Psoas muscle (tissue), 8 donors: Measurements from ENCODE around the gene ARHGEF28. TPM values are rescaled to one million over a fixed set of nuclear protein-coding genes. Genes with fewer than 3 reads are reported as not detected.

Source experiments
- ATAC-seq, 4 donors: fragments of 200-7000 bp; cut with Tn5 transposase; one replicate each; pipeline ENCODE4 v1.9.1; 2020; ENCODE audit warnings: moderate library complexity in 3 of 4, mild to moderate bottlenecking in 2 of 4
- DNase-seq, 2 donors: peaks; one replicate each; pipeline ENCODE4 v3.0.0-alpha.2; 2020
- H3K27ac ChIP-seq: fragments of 200-600 bp; one replicate; pipeline ENCODE4 v1.8.0; 2022
- H3K27me3 ChIP-seq, 3 donors: fragments of 200-600 bp in 1 of 3; one replicate each; pipeline versions ENCODE4 v1.6.1 to v1.8.0; 2013 to 2022; ENCODE audit warnings: low read length in 2 of 3, mild to moderate bottlenecking in 2 of 3, moderate library complexity in 1 of 3; ENCODE audit not compliant: insufficient read depth in 3 of 3
- H3K36me3 ChIP-seq, 2 donors: fragments of 200-600 bp in 1 of 2; one replicate each; pipeline versions ENCODE4 v1.6.1 to v1.8.0; 2013 to 2022; ENCODE audit warnings: low read depth in 1 of 2, mild to moderate bottlenecking in 1 of 2, moderate library complexity in 1 of 2; ENCODE audit not compliant: insufficient read depth in 1 of 2
- H3K4me1 ChIP-seq: fragments of 200-600 bp; one replicate; pipeline ENCODE4 v1.8.0; 2022
- H3K4me3 ChIP-seq: fragments of 200-600 bp; one replicate; pipeline ENCODE4 v1.8.0; 2022; ENCODE audit warnings: mild to moderate bottlenecking
- H3K9me3 ChIP-seq: fragments of 200-600 bp; one replicate; pipeline ENCODE4 v1.8.0; 2022
- CTCF ChIP-seq: fragments of 200-600 bp; IDR thresholded peaks from one replicate; pipeline ENCODE4 v1.8.0; 2022; ENCODE audit warnings: antibody characterized with exemption
- WGBS, 3 donors: extraction: QIAGEN DNeasy Blood & Tissue Kit; methylation state at CpG; one replicate each; pipeline versions ENCODE4 v1.1.6 to v1.1.7; 2013; 5-methylcytosine and 5-hydroxymethylcytosine counted together
- intact Hi-C, 2 donors: fragments of 100-400 bp; cut with DNase I; formaldehyde crosslinking; loops; one replicate each; pipeline versions ENCODE4 v1.11.0 to v1.14.2; 2022
- polyA plus RNA-seq, 3 donors: library from polyadenylated mRNA; stranded (reverse); fragments of 200-250 nt; gene quantifications; one replicate each; pipeline ENCODE4 v1.2.3, GENCODE V29; 2013
- total RNA-seq, 4 donors: library from RNA; stranded (reverse); fragmentation: NEBNext Ultra II Directional in 2 of 4; extraction: Animal tissue kit (Norgen Biotek cat#: 25700) in 2 of 4; gene quantifications; one replicate each; pipeline versions ENCODE4 v1.2.1 to v1.2.4, GENCODE V29; 2021 to 2023
- donor health status: healthy with polysubstance abuse.
- donor health status: DM: no; HTN: no; CAD: no; lungs with moderate emphysema.
- donor health status: Bipolar disorder and iron deficiency.
- donor health status: healthy.
- donor health status: DM: yes; HTN: yes; CAD: no.
- donor health status: DM: no; HTN: no; CAD: no.
- donor health status: DM: no; HTN: no; CAD: no.
- donor health status: DM: yes; HTN: yes; CAD: no.

Gene ARHGEF28
- total and polyA plus RNA-seq, 7 donors = 0.39 to 1.3 (median 1.00) TPM

- ATAC-seq (no peak), DNase-seq (no peak)
- intact Hi-C loops = no loop called here
- H3K4me3 ChIP-seq = no peak overlapping the region
- 33 to 48% (median 39%) methylated on average over 4 of the region's 4 CpGs for WGBS, 3 donors
- H3K4me1 ChIP-seq = no peaks in the 10 kb centered on the region
- no peaks in the 10 kb centered on the region for H3K36me3 ChIP-seq
- TF ChIP-seq CTCF = no peak
- H3K9me3 ChIP-seq = no peaks in the 10 kb centered on the region
- no peak overlapping the region for H3K27ac ChIP-seq
- H3K27me3 ChIP-seq = no peaks in the 10 kb centered on the region
Measured at GRCh38 chr5:73975845-73976244, 349.8 kb downstream of the ARHGEF28 start.

GRCh38 chr5:73977146-73977545 lies 351.1 kb downstream of the ARHGEF28 start:
- no peaks in the 10 kb centered on the region for H3K9me3 ChIP-seq
- ATAC-seq (no peak), DNase-seq (no peak)
- 70 to 92% (median 71%) methylated on average over 1 of the region's 1 CpG for WGBS, 3 donors
- no peak for TF ChIP-seq CTCF
- H3K4me3 ChIP-seq = no peak overlapping the region
- no peaks in the 10 kb centered on the region for H3K27me3 ChIP-seq
- intact Hi-C loops = no loop called here
- no peaks in the 10 kb centered on the region for H3K4me1 ChIP-seq
- H3K27ac ChIP-seq = no peak overlapping the region
- H3K36me3 ChIP-seq = no peaks in the 10 kb centered on the region

- no peak for DNase-seq
- no peak for TF ChIP-seq CTCF
- H3K4me3 ChIP-seq = no peak overlapping the region
- no peaks in the 10 kb centered on the region for H3K36me3 ChIP-seq
- H3K9me3 ChIP-seq = no peaks in the 10 kb centered on the region
- intact Hi-C loops = no loop called here
- ATAC-seq = no peak
- H3K27ac ChIP-seq = no peak overlapping the region
- no peaks in the 10 kb centered on the region for H3K4me1 ChIP-seq
- H3K27me3 ChIP-seq = no peaks in the 10 kb centered on the region
- 94 to 99% (median 95%) methylated on average over 3 of the region's 3 CpGs for WGBS, 3 donors
Measured at GRCh38 chr5:73979321-73979720, 353.3 kb downstream of the ARHGEF28 start.

- DNase-seq (no peak), ATAC-seq (no peak)
- H3K9me3 ChIP-seq = no peaks in the 10 kb centered on the region
- H3K4me3 ChIP-seq = no peak overlapping the region
- H3K27ac ChIP-seq = no peak overlapping the region
- no peaks in the 10 kb centered on the region for H3K36me3 ChIP-seq
- no peak for TF ChIP-seq CTCF
- no peaks in the 10 kb centered on the region for H3K4me1 ChIP-seq
- H3K27me3 ChIP-seq = no peaks in the 10 kb centered on the region
- WGBS, 3 donors = 70 to 83% (median 74%) methylated on average over 5 of the region's 5 CpGs
- intact Hi-C loops = no loop called here
Measured at GRCh38 chr5:73981704-73982103, 355.7 kb downstream of the ARHGEF28 start.

- 25 to 48% (median 41%) methylated on average over 1 of the region's 1 CpG for WGBS, 3 donors
- Histone ChIP-seq H3K27ac (no peak overlapping the region), H3K4me3 (no peak overlapping the region), H3K36me3 (no peaks in the 10 kb centered on the region), H3K27me3 (no peaks in the 10 kb centered on the region), H3K9me3 (no peaks in the 10 kb centered on the region), H3K4me1 (no peaks in the 10 kb centered on the region)
- intact Hi-C loops = no loop called here
- TF ChIP-seq CTCF = no peak
- DNase-seq = no peak
- no peak for ATAC-seq
Measured at GRCh38 chr5:73983644-73984043, 357.6 kb downstream of the ARHGEF28 start.
